Mesothelial cell of epicardium (in vitro differentiated cells): ENCODE results near the gene SMIM34. TPM values are rescaled to one million over a fixed set of nuclear protein-coding genes. Genes with fewer than 3 reads are reported as not detected.
"Not testable (repeated sequence)": the region's sequence is repeated elsewhere in the genome, so short reads cannot be mapped to it uniquely, and the experiment has no call there.

Source experiments
- DNase-seq, 2 experiments: peaks; one replicate each; pipeline ENCODE4 v3.0.0; 2021; ENCODE audit warnings: low spot score in 2 of 2; ENCODE audit not compliant: unreplicated experiment in 2 of 2
- H3K27ac Mint-ChIP-seq: 2 replicates; pipeline ENCODE4 v1.8.0; 2021; ENCODE audit warnings: mixed read lengths
- H3K27me3 Mint-ChIP-seq: 2 replicates; pipeline ENCODE4 v1.8.0; 2021; ENCODE audit warnings: low read depth, mixed read lengths
- H3K36me3 Mint-ChIP-seq: 2 replicates; pipeline ENCODE4 v1.8.0; 2021; ENCODE audit warnings: mixed read lengths
- H3K4me1 Mint-ChIP-seq: 2 replicates; pipeline ENCODE4 v1.8.0; 2021; ENCODE audit warnings: mixed read lengths
- H3K4me3 Mint-ChIP-seq: 2 replicates; pipeline ENCODE4 v1.8.0; 2021; ENCODE audit warnings: mild to moderate bottlenecking, moderate library complexity, mixed read lengths
- H3K9me3 Mint-ChIP-seq: 2 replicates; pipeline ENCODE4 v1.8.0; 2021; ENCODE audit warnings: mixed read lengths
- total RNA-seq: library from RNA; stranded (reverse); gene quantifications from 3 replicates; pipeline ENCODE4 v1.2.1, GENCODE V29; 2021

SMIM34 gene
- not detected in 3 replicates for total RNA-seq

DNA sequence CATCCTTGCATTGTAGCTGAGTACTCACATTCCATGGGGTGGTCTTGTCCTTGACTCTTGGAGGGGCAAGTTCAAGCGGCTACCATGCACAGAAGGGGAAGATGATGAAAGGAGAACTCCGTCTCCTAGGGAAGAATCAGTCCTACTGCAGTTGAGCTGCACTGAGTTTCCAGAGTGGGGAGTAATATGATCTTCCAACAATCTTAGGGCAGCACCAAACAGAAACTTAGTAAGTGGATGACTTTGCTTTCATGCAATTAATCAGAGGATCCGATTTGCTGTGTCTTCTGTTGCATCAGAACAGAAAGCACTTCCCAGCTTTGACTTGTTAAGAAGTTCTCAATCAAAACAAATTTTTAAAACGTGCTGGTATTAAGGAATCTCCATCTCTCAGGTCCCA is at the start of gene SMIM34:
Gene SMIM34, minus strand, starts transcription at position 147 of the 400 bp plus-strand sequence. Its CDS starts 112 bp downstream, at position 35.
- H3K36me3 Mint-ChIP-seq, H3K4me1 Mint-ChIP-seq, DNase-seq, H3K27me3 Mint-ChIP-seq, H3K9me3 Mint-ChIP-seq, H3K4me3 Mint-ChIP-seq, H3K27ac Mint-ChIP-seq: not testable (repeated sequence)

- not testable (repeated sequence) for H3K36me3 Mint-ChIP-seq, H3K9me3 Mint-ChIP-seq, DNase-seq, H3K4me3 Mint-ChIP-seq, H3K4me1 Mint-ChIP-seq, H3K27ac Mint-ChIP-seq, H3K27me3 Mint-ChIP-seq
Observed at GRCh38 chr21:34467333-34467732, 43.6 kb upstream of the SMIM34 start.

DNA sequence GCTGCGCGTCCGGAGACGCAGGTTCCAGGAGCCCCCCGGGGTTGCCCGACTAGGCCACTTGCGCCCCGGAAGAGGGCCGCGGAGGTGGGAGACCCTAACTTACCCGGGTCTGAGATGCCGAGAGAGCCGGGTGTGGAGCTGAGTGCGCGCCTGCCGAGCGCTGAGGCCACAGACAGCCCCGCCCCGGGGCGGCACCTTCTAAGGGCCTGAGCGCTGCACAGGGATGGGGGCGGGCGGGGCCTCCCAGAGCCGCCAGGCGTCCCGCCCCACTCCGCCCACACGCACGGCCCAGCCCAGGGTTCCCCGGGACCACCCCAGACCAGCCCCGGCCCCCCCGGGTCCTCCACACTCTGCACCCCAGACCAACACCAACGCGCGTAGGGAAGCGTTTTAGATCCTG is 35.7 kb upstream of the SMIM34 start:
- H3K27me3 Mint-ChIP-seq, H3K4me3 Mint-ChIP-seq, H3K4me1 Mint-ChIP-seq, H3K27ac Mint-ChIP-seq, H3K36me3 Mint-ChIP-seq, H3K9me3 Mint-ChIP-seq, DNase-seq: not testable (repeated sequence)

GRCh38 chr21:34458266-34458665 is 34.5 kb upstream of the SMIM34 start:
- H3K27ac Mint-ChIP-seq, DNase-seq, H3K4me3 Mint-ChIP-seq, H3K27me3 Mint-ChIP-seq, H3K36me3 Mint-ChIP-seq, H3K9me3 Mint-ChIP-seq, H3K4me1 Mint-ChIP-seq: not testable (repeated sequence)

DNA sequence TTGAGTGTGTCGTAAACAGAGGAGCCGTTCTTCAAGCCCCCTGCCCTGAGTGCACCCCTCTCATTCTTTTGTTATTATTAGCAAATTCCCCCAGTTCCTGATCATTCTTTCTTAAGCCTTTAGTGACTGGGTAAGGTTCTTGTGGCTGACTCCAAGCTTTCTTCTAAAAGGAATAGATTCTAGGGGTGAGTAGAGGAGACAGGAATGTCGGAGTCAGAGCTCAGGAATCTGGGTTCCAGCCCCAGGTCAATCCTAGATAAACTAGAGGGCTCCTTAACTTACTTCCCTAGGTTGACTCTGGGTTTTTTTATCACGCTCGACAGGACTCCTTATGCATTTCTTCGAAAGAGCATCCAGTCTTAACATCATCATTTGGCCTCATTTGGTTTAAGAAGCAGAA is 32.4 kb upstream of the SMIM34 start:
- not testable (repeated sequence) for H3K4me3 Mint-ChIP-seq

GRCh38 chr21:34455628-34456027 is 31.9 kb upstream of the SMIM34 start:
- H3K4me3 Mint-ChIP-seq, H3K36me3 Mint-ChIP-seq, DNase-seq, H3K9me3 Mint-ChIP-seq, H3K4me1 Mint-ChIP-seq, H3K27me3 Mint-ChIP-seq, H3K27ac Mint-ChIP-seq: not testable (repeated sequence)

More for the DNA sequence above, 32.4 kb upstream of the SMIM34 start:
- not testable (repeated sequence) for H3K36me3 Mint-ChIP-seq, H3K27ac Mint-ChIP-seq, H3K9me3 Mint-ChIP-seq, H3K27me3 Mint-ChIP-seq, H3K4me1 Mint-ChIP-seq, DNase-seq

- not testable (repeated sequence) for H3K4me1 Mint-ChIP-seq, DNase-seq, H3K36me3 Mint-ChIP-seq, H3K27me3 Mint-ChIP-seq, H3K27ac Mint-ChIP-seq, H3K4me3 Mint-ChIP-seq, H3K9me3 Mint-ChIP-seq
Observed at GRCh38 chr21:34447018-34447417, 23.3 kb upstream of the SMIM34 start.

DNA sequence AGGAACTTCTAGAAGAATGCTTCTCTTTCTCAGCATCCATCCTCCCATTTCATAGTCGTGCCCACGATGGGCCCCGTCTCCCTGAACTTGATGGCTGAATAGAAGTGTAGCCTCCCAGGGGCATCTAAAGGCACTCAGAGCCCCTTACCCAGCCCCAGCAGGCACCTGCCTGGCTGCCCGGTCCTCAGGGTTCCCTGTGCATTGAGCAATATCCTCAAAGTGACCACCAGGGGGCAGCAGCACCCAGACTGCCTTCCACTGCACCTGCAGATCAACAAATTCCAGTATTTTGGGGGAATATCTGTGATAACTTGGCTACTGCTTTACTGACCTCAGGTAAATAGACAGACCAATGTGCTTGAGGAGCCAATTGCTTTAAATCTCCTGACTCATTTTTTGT is 19.7 kb upstream of the SMIM34 start:
- H3K4me1 Mint-ChIP-seq, H3K9me3 Mint-ChIP-seq, H3K27me3 Mint-ChIP-seq, H3K27ac Mint-ChIP-seq, H3K4me3 Mint-ChIP-seq, DNase-seq, H3K36me3 Mint-ChIP-seq: not testable (repeated sequence)

DNA sequence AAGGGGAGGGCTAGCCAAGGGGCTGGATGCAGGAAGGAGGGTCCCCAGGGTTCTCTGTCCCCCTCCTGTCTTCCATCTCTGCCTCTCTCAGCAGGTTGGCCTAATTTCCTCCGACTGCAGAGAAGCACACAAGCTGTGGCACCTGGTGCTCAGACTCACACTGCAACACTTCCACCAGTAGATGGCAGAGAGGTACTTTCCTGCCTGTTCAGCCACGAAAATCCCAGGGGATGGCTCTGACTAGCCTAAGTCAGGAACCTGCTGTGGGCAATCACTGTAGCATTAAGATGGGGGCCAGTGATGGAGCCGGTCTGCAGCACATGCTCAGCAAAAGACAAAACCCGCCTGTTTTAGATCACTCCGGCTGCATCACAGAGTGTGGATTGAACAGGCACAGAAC is 6.0 kb upstream of the SMIM34 start:
- H3K4me3 Mint-ChIP-seq, H3K27me3 Mint-ChIP-seq, DNase-seq, H3K4me1 Mint-ChIP-seq, H3K27ac Mint-ChIP-seq, H3K9me3 Mint-ChIP-seq, H3K36me3 Mint-ChIP-seq: not testable (repeated sequence)

- not testable (repeated sequence) for H3K27ac Mint-ChIP-seq, DNase-seq, H3K4me1 Mint-ChIP-seq, H3K4me3 Mint-ChIP-seq, H3K36me3 Mint-ChIP-seq, H3K27me3 Mint-ChIP-seq, H3K9me3 Mint-ChIP-seq
Observed at GRCh38 chr21:34428441-34428840, 4.7 kb upstream of the SMIM34 start.

DNA sequence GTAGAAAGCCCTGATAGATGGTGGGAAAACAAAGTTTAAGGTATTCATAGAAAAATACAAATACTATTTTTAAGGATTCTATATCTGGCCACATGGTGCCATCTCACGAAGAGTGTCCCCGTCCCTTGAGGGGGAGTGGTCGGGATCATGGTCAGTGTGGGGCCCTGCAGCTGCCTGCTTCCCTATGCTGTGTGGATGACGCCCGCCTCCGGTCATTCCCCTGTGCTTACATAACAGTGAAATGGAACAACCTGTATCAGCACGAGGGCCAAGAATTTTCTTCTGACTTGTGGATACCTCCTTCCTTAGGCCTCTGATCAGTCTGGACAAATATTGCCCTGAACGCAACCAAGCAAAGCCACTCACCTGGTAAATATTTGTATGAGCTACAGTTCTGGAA is 3.6 kb upstream of the SMIM34 start:
- H3K9me3 Mint-ChIP-seq, H3K27ac Mint-ChIP-seq, H3K4me3 Mint-ChIP-seq, DNase-seq, H3K27me3 Mint-ChIP-seq, H3K36me3 Mint-ChIP-seq, H3K4me1 Mint-ChIP-seq: not testable (repeated sequence)

- DNase-seq, H3K4me1 Mint-ChIP-seq, H3K9me3 Mint-ChIP-seq, H3K4me3 Mint-ChIP-seq, H3K27ac Mint-ChIP-seq, H3K27me3 Mint-ChIP-seq, H3K36me3 Mint-ChIP-seq: not testable (repeated sequence)
Observed at GRCh38 chr21:34417448-34418077, 6.2 kb downstream of the SMIM34 start.

DNA sequence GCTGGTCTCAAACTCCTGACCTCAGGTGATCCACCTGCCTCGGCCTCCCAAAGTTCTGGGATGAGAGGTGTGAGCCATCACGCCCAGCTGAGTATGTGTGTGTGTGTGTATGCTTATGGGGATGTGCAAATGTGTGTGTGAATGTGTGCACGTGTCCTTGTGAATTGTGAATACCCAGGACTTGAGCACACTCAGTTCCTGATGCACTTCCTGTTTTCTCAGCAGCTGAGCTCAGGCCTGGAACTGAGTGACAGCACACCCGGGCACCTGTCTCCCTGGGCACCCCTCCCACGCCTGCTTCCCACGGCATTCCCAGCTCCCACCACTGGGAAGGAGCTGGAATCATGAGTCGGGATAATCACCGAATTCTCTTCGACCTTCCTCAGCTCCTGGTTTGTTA is 16.5 kb downstream of the SMIM34 start:
- H3K4me1 Mint-ChIP-seq, DNase-seq, H3K4me3 Mint-ChIP-seq, H3K36me3 Mint-ChIP-seq, H3K27me3 Mint-ChIP-seq, H3K9me3 Mint-ChIP-seq, H3K27ac Mint-ChIP-seq: not testable (repeated sequence)

DNA sequence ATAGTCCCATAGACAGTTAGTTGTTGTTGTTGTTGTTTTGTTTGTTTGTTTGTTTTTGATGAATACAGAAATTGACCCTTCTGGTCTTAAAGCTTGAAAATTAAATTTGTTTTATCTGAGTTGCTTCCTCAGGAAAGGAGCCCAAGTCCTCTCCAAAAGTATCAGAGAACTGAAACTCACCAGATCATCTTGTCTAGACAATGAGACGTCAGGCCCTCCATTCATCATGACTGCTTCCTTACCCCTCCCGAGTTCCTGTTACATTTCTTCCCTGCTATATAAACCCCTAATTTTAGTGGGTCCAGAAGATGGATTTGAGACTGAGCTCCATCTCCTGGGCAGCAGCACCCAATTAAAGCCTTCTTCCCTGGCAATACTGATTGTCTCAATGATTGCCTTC is 17.1 kb downstream of the SMIM34 start:
- not testable (repeated sequence) for DNase-seq, H3K4me1 Mint-ChIP-seq, H3K27me3 Mint-ChIP-seq, H3K27ac Mint-ChIP-seq, H3K36me3 Mint-ChIP-seq, H3K4me3 Mint-ChIP-seq, H3K9me3 Mint-ChIP-seq

DNA sequence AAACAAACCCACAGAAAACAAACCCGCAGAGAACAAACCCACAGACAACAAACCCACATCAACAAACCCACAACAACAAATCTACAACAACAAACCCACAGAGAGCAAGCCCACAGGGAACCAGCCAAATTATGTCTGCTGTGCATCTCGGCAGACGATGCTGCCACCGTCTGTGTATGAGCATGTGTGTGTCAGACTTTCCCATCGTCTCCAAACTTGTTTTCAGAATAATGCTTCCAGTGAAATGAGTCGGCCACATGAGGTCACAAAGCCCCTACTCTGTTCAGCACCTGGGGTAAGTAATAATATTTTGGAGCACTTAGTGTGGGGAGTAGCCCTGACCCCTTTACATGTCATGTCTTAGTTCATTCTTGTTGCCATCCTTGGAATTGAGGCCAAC is 17.6 kb downstream of the SMIM34 start:
- not testable (repeated sequence) for H3K9me3 Mint-ChIP-seq, DNase-seq, H3K27me3 Mint-ChIP-seq, H3K4me3 Mint-ChIP-seq, H3K27ac Mint-ChIP-seq, H3K4me1 Mint-ChIP-seq, H3K36me3 Mint-ChIP-seq
